Thyroid gland (tissue), 4 donors: Measurements from ENCODE around the gene OGDHL.

Experiments used
- CTCF ChIP-seq, 6 experiments: fragments of 200-600 bp in 3 of 6; fragments of 450-650 bp in 3 of 6; sonication (generic) in 3 of 6; IDR thresholded peaks; one replicate each; pipeline ENCODE4 v1.5.1; 2016 to 2019; ENCODE audit warnings: antibody characterized with exemption in 6 of 6, mild to moderate bottlenecking in 2 of 6, inconsistent platforms in 1 of 6, moderate library complexity in 1 of 6
- POLR2A ChIP-seq, 2 donors: fragments of 450-650 bp; IDR thresholded peaks; one replicate each; pipeline ENCODE4 v1.6.1; 2017; ENCODE audit warnings: antibody characterized with exemption in 2 of 2, mild to moderate bottlenecking in 2 of 2, moderate library complexity in 1 of 2

GRCh38 chr10:49781247-49781646, 19.1 kb upstream of the OGDHL start:
- TF ChIP-seq POLR2A (IDR thresholded peaks at IDR 0.05) (no peak), CTCF (IDR thresholded peaks at IDR 0.05) (no peak)
